Measurements from ENCODE around the gene STX8.

The STX8 gene

DNA sequence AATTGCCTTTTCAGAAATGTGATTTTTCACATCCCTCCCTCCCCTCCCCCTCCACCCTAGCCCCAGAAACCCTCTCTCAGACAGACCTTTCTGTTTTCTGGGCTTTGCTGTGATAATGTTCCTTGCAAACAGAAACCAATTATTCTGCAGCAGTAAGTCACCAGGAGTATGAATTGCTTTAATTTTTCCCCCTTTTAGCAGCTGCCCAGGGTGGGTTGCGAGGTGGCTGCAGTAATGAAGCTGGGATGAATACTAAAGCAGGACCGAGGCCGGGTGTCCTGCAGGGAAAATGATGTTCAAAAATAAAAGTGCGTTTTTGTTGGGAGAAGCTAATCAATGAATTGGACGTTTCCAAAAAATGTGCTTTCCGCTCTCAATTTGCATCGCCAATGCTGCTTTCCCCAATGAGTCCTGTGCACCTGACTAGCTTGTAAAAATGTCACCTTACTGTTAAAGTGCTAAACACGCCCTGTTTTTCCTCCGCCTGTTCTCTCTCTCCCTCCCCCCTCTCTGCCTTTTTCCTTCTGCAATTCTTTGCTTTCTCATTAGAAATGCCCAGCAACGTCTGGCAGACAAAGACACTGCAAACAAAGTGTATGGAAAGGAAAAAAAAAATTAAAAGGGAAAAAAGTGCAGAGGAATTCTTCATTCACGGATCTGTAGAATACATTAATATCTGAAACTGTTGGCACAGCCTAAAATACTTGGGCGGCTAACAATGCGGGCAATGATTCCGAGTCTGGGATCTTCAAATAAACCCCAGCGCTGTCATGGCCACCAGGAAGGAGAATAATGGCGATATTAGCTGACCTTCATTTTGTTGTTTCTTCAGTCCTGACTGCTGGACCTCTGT is 244.1 kb downstream of the STX8 start:
- H3K27me3 Mint-ChIP-seq, result no peaks in the 10 kb centered on the region
- peaks cover 19% of the 10 kb centered on the region for H3K36me3 Mint-ChIP-seq (ENCODE audit: low read depth)
- H3K9me3 Mint-ChIP-seq, result peaks cover 13% of the 10 kb centered on the region
- H3K27ac Mint-ChIP-seq, result no peak overlapping the region
- peaks cover 3% of the 10 kb centered on the region for H3K4me1 Mint-ChIP-seq (ENCODE audit: low read depth)
- H3K4me3 Mint-ChIP-seq, result no peak overlapping the region
- no peak for DNase-seq

DNA sequence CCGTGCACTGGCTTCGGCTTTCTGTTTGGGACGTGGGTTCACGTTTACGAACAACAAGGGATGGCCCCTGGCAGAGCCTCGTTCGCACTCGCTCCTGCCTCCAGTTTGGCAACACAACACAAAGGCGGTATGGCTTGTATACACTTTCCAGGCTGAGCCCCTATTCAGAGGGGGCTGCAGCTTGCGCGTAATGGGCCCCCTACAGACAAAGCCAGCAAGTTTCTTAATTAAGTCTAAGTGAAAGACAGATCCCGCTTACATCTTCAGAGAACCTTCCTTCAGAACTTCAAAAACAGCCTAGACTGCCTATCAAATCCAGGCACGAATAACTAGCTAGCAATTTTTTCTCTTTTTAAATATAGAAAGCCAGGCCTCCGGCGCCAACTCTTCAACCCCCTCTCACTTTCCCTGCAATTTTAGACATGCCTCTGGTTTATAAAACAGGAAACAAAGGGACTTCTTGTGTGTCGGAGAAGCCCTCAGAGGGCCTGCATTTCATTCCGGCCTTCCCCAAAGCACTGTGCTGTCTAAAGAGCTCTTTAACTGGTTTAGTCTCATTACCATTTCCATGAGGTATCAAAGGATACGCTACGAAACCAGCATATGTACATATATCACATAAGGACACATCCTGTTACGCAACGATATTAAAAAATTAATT is 244.9 kb downstream of the STX8 start:
- Mint-ChIP-seq H3K27ac (no peak overlapping the region), H3K9me3 (peaks cover 11% of the 10 kb centered on the region), H3K36me3 (ENCODE audit: low read depth) (peaks cover 17% of the 10 kb centered on the region), H3K27me3 (no peaks in the 10 kb centered on the region), H3K4me1 (ENCODE audit: low read depth) (peaks cover 3% of the 10 kb centered on the region), H3K4me3 (no peak overlapping the region)
- no peak for DNase-seq

DNA sequence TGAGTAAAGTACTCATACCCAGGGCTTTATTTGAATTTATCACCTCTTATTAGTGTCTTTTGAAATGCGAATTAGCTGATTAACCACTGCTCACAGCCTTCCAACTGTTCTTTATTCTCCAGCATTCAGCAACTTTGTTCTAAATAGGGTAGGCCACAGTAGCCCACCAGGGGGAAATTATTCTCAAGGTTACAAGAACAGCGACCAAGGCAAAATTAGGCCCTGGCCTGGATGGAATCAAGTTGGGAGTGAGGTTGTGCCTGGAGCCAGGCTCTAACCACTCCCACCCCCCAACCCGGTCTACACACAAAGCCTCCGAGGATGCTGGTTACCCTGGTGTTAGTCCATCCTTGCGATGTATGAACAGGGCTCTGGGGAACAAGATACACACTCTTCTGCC is 245.5 kb downstream of the STX8 start:
- Mint-ChIP-seq H3K27ac (no peak overlapping the region), H3K27me3 (no peaks in the 10 kb centered on the region), H3K9me3 (peaks cover 9% of the 10 kb centered on the region), H3K4me3 (no peak overlapping the region), H3K36me3 (ENCODE audit: low read depth) (peaks cover 14% of the 10 kb centered on the region), H3K4me1 (ENCODE audit: low read depth) (peaks cover 3% of the 10 kb centered on the region)
- DNase-seq, result no peak

DNA sequence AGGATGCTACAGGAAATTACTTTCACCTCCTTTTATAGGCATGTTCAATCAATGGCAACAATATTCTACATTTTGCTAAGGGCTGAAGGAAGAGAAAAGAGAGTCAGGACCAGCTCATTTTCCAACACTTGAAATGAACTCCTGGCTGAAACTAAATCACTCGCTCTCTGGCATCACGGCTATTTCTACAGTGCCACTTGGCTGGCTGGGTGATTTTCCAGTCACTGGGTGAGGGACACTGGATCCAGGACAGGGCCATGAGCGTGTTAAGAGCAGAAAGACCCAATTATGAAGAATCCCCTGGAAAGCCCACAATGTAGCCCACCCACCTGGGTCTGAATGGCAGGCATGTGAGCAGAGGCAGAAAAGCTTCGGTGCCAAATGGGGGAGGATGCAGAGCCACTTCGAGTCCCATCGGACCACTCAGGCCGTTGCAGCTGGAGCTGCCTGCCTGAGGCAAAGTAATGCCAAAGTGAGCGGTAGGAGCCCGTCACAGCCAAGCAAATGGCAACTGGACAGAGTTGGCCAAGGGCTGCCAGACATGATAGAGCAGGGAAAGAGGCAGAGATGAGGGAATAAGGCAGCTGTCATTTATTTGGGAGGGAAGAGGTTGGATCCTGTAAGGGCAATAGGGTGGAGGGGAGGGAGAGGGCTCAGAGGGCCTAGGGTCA is 246.2 kb downstream of the STX8 start:
- Mint-ChIP-seq H3K4me1 (ENCODE audit: low read depth) (no peaks in the 10 kb centered on the region), H3K27ac (no peak overlapping the region), H3K36me3 (ENCODE audit: low read depth) (peaks cover 7% of the 10 kb centered on the region), H3K27me3 (no peaks in the 10 kb centered on the region), H3K9me3 (peaks cover 1% of the 10 kb centered on the region), H3K4me3 (no peak overlapping the region)
- DNase-seq, result no peak

DNA sequence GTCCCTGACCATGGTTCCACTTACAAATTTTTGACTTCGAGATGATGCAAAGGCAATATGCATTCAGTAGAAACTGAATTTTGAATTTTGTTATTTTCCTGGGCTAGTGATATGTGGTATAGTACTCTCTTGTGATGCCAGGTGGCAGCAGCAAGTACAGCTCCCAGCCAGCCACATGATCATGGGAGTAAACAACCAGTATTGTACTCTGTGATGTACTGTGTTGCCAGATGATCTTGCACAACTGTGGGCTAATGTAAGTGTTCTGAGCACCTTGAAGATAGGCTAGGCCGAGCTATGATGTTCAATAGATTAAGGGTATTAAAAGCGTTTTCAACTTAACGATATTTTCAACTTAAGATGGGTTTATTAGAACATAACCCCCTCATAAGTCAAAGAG is 250.8 kb downstream of the STX8 start:
- Mint-ChIP-seq H3K27me3 (no peaks in the 10 kb centered on the region), H3K4me3 (no peak overlapping the region), H3K9me3 (no peaks in the 10 kb centered on the region), H3K36me3 (ENCODE audit: low read depth) (no peaks in the 10 kb centered on the region), H3K27ac (no peak overlapping the region), H3K4me1 (ENCODE audit: low read depth) (no peaks in the 10 kb centered on the region)
- no peak for DNase-seq

DNA sequence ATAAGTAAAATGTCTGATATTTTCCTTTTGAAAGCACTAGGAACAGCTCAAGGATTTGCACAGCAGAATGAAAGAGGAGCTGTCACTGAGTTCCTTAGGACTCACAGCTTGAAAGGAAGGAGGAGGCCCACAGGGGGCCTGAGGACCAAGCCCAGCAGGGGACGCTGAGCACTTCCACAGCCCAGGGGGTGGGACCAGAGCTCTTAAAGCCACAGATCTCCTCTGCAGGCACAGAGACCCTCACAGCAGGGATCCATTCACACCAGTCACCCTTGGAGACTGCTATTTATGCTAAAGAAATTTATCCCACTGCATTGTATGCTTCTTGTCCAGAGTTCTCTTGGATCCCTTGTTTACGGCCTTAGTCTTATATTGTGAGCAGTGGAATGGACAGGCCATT is 253.3 kb downstream of the STX8 start:
- peaks cover 12% of the 10 kb centered on the region for H3K36me3 Mint-ChIP-seq (ENCODE audit: low read depth)
- no peaks in the 10 kb centered on the region for H3K4me1 Mint-ChIP-seq (ENCODE audit: low read depth)
- H3K27ac Mint-ChIP-seq, result no peak overlapping the region
- DNase-seq, result no peak
- H3K4me3 Mint-ChIP-seq, result no peak overlapping the region
- no peaks in the 10 kb centered on the region for H3K27me3 Mint-ChIP-seq
- H3K9me3 Mint-ChIP-seq, result peaks cover 14% of the 10 kb centered on the region

DNA sequence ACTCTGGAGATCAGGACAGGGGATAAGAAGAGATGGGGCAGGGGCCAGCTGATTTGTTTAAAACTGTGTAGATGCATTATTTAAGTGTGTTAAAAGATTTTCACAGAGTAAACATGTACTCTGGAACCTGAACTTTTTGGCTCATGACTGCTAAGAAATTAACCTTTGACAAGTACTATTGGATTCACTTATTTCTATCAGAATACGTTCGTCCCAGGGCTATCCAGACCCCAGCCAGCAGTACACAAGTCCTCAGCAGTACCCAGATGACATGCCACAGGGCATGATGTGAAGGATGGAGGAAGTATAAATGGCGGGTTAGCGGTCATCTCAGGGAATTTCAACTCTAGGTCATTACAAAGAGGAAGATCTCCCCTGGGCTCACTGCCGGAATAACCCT is 253.7 kb downstream of the STX8 start:
- H3K9me3 Mint-ChIP-seq, result peaks cover 14% of the 10 kb centered on the region
- no peaks in the 10 kb centered on the region for H3K27me3 Mint-ChIP-seq
- no peak overlapping the region for H3K4me3 Mint-ChIP-seq
- no peak for DNase-seq
- no peaks in the 10 kb centered on the region for H3K4me1 Mint-ChIP-seq (ENCODE audit: low read depth)
- H3K27ac Mint-ChIP-seq, result no peak overlapping the region
- peaks cover 12% of the 10 kb centered on the region for H3K36me3 Mint-ChIP-seq (ENCODE audit: low read depth)

DNA sequence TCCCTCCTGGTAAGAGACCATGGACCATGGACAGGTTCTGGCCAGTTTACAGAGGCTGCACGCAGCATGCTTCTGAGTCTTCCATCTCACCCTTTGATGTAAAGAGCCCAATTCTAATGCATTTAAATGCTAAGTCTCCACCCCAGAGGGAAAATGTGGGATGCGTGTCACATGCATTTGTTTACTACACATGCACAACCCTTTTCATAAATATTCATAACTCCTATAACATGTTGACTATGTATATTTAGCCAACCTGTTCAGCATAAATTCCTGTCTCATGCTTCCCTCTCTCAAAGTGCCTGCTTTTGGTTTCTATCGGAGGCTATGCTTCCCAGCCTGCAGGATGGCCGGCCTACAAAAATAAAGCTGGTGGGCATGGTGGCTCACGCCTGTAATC is 260.3 kb downstream of the STX8 start:
- Mint-ChIP-seq H3K27me3 (no peaks in the 10 kb centered on the region), H3K9me3 (peaks cover 14% of the 10 kb centered on the region), H3K36me3 (ENCODE audit: low read depth) (peaks cover 15% of the 10 kb centered on the region), H3K4me1 (ENCODE audit: low read depth) (no peaks in the 10 kb centered on the region), H3K4me3 (no peak overlapping the region), H3K27ac (no peak overlapping the region)
- DNase-seq, result no peak

DNA sequence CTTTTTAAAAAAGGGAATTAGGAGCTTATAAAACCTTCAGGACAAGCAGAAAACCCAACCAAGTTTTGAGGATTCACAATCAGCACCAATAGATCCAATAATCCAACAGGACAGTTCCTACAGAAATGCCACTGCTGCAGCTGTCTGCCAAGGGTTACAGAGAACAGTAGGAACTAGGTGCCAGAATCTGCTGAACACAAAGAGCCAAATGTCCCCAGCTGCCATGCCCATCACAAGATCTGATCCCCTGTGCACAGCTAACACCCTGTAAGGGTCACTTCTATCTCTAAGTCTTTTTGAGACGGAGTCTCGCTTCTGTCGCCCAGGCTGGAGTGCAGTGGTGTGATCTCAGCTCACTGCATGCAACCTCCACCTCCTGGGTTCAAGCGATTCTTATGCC is 262.3 kb downstream of the STX8 start:
- Mint-ChIP-seq H3K36me3 (ENCODE audit: low read depth) (peaks cover 7% of the 10 kb centered on the region), H3K9me3 (peaks cover 6% of the 10 kb centered on the region), H3K4me3 (no peak overlapping the region), H3K27me3 (no peaks in the 10 kb centered on the region), H3K4me1 (ENCODE audit: low read depth) (no peaks in the 10 kb centered on the region), H3K27ac (no peak overlapping the region)
- DNase-seq, result no peak

DNA sequence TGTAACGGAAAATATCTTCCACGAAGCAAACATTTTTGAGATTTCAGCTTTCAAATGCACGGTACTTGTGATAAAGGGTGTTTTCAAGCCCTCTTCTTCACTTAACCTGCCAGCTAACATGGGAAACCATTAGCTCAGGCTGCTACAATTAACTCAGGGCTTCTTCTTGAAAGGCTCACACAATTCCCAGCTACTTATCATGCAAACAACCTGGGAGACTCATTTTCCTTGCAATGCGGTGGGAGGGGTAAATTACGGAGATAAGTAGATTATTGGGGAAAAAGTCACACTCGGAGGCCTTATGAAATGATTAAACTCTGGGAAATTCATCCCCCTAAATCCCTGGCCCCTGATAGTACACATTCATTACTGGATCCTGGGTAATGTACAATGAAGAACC is 266.4 kb downstream of the STX8 start:
- H3K9me3 Mint-ChIP-seq, result no peaks in the 10 kb centered on the region
- H3K27ac Mint-ChIP-seq, result no peak overlapping the region
- H3K36me3 Mint-ChIP-seq (ENCODE audit: low read depth), result peaks cover 3% of the 10 kb centered on the region
- peaks cover 2% of the 10 kb centered on the region for H3K4me1 Mint-ChIP-seq (ENCODE audit: low read depth)
- H3K4me3 Mint-ChIP-seq, result no peak overlapping the region
- H3K27me3 Mint-ChIP-seq, result no peaks in the 10 kb centered on the region
- DNase-seq, result no peak

DNA sequence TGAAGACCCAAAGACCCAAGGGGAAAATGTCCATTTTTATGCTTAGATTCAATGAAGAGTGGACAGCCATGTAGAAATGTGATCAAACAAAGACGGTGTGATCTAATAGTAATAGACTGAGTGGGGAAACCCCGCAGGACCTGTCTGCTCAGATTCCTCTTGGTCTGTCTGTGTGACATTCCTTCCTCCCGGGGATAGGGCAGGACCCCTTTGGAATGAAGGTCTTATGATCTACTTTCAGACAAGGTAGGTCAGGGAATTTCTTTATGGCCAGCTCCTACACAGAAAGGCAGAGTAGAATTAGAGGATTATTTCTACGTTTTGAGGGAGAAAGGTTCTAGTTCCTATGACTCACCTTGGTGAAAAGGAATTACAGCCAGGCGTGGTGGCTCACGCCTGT is 267.6 kb downstream of the STX8 start:
- H3K27me3 Mint-ChIP-seq, result no peaks in the 10 kb centered on the region
- H3K36me3 Mint-ChIP-seq (ENCODE audit: low read depth), result peaks cover 3% of the 10 kb centered on the region
- no peaks in the 10 kb centered on the region for H3K9me3 Mint-ChIP-seq
- H3K27ac Mint-ChIP-seq, result no peak overlapping the region
- H3K4me1 Mint-ChIP-seq (ENCODE audit: low read depth), result peaks cover 2% of the 10 kb centered on the region
- no peak overlapping the region for H3K4me3 Mint-ChIP-seq
- DNase-seq, result no peak

DNA sequence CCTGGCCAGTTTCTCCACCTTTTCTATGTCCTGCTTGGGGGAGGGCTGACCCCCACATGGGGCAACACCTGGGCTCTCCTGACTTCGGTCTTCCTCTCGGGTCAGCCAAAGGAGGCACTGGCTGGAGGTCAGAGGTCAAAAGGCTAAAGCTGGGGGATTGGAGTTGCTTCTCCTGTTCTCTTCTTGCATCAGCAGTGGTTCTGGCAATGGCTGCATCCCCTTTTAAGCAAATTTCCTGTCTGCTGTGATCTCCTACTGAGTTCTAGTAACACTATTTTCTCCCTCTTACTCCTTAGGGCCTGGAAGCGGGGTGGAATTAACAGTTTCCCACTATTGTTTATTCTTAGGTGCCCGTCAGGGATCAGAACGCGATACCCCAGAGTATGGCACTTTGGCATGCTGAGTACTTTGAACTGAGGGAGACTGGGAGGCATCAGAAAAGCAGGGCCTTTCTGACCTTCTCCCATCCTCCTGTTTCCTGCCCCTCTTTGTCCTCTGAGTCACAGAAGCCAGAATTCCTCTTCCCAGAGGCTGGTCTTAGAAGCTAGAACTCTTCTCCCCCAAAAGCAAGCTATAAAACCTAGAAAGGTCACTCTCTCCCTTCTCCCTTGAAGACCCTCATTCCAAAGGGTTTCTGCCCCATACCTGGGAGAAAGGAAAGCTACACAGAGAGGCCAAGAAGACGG is 268.2 kb downstream of the STX8 start:
- Mint-ChIP-seq H3K4me1 (ENCODE audit: low read depth) (peaks cover 2% of the 10 kb centered on the region), H3K27me3 (no peaks in the 10 kb centered on the region), H3K36me3 (ENCODE audit: low read depth) (peaks cover 1% of the 10 kb centered on the region), H3K9me3 (no peaks in the 10 kb centered on the region), H3K4me3 (no peak overlapping the region), H3K27ac (no peak overlapping the region)
- DNase-seq, result no peak

DNA sequence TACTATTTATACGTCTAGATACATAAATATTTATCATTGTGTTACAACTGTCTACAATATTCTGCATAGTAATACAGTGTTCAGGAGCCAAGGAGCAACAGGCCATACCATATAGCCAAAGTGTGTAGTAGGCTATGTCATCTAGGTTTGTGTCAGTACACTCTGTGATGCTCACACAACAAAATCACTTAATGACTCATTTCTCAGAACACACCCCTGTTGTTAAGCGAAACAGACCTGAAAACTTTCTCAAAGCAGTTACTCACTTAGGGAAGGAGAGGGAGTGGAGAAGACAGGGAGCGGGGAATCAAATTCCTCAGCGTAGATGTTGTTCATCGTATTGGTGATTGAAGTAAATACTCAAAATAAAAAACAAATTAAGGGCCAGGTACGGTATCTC is 269.5 kb downstream of the STX8 start:
- Mint-ChIP-seq H3K27ac (no peak overlapping the region), H3K9me3 (no peaks in the 10 kb centered on the region), H3K4me1 (ENCODE audit: low read depth) (peaks cover 2% of the 10 kb centered on the region), H3K4me3 (no peak overlapping the region), H3K27me3 (no peaks in the 10 kb centered on the region), H3K36me3 (ENCODE audit: low read depth) (no peaks in the 10 kb centered on the region)
- no peak for DNase-seq

DNA sequence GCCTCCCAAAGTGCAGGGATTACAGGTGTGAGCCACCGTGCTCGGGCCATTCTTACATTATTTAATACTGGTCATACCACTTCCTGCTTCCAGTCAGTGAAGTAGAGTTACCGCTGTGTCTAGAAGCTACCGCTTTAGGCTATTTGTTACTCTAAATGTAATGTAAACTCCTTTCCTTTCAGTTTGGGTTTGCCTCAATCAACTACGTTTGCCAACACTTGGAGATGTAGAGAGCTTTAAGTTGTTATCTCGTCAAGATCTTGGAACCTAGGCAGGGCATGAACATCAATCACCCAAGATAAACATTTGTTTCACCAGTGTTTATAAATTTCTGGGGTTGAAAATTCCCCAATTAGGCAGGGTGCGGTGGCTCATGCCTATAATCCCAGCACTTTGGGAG is 275.9 kb downstream of the STX8 start:
- no peaks in the 10 kb centered on the region for H3K27me3 Mint-ChIP-seq

More for the DNA sequence above, 275.9 kb downstream of the STX8 start:
- peaks cover 2% of the 10 kb centered on the region for H3K4me1 Mint-ChIP-seq (ENCODE audit: low read depth)
- no peak overlapping the region for H3K27ac Mint-ChIP-seq
- H3K9me3 Mint-ChIP-seq, result no peaks in the 10 kb centered on the region
- no peak overlapping the region for H3K4me3 Mint-ChIP-seq
- DNase-seq, result no peak
- no peaks in the 10 kb centered on the region for H3K36me3 Mint-ChIP-seq (ENCODE audit: low read depth)

Data from activated T-cell treated with anti-CD3 and anti-CD28 coated beads, Interleukin-2, amount 50 U/mL, for 24 hours (primary cell).